Ecto neural progenitor cell (in vitro differentiated cells): ENCODE data around the gene PIGT.
A peak's percentile ranks its signal among the peaks of the same experiment; 100 is the strongest.

Source experiments
- DNase-seq: peaks from one replicate; pipeline ENCODE4 v3.0.0-alpha.2; 2018; ENCODE audit warnings: low spot score

The PIGT gene

GRCh38 chr20:45427236-45428149, 11.6 kb downstream of the PIGT start:
- no peak for DNase-seq

- no peak for DNase-seq
Measured at GRCh38 chr20:45429618-45430017, 13.7 kb downstream of the PIGT start.

- no peak for DNase-seq
Measured at GRCh38 chr20:45432294-45432693, 16.4 kb downstream of the PIGT start.

GRCh38 chr20:45433316-45433715, 17.4 kb downstream of the PIGT start:
- no peak for DNase-seq

- DNase-seq, result no peak
Measured at GRCh38 chr20:45433976-45434375, 18.0 kb downstream of the PIGT start.

GRCh38 chr20:45436732-45437485, 21.0 kb downstream of the PIGT start:
- peak; percentile 90 for DNase-seq

GRCh38 chr20:45440424-45440823, 24.5 kb downstream of the PIGT start:
- no peak for DNase-seq

- DNase-seq, result no peak
Measured at GRCh38 chr20:45440891-45441685, 25.1 kb downstream of the PIGT start.

- DNase-seq, result no peak
Measured at GRCh38 chr20:45441746-45442145, 25.8 kb downstream of the PIGT start.

- DNase-seq, result no peak
Measured at GRCh38 chr20:45444050-45444449, 28.1 kb downstream of the PIGT start.

GRCh38 chr20:45445805-45446562, 30.0 kb downstream of the PIGT start:
- DNase-seq, result peak; percentile 65

GRCh38 chr20:45448270-45448669, 32.3 kb downstream of the PIGT start:
- no peak for DNase-seq

- DNase-seq, result no peak
Measured at GRCh38 chr20:45449528-45449927, 33.6 kb downstream of the PIGT start.

- DNase-seq, result no peak
Measured at GRCh38 chr20:45450097-45450818, 34.3 kb downstream of the PIGT start.

GRCh38 chr20:45452238-45452637, 36.3 kb downstream of the PIGT start:
- DNase-seq, result no peak

GRCh38 chr20:45452772-45453691, 37.1 kb downstream of the PIGT start:
- no peak for DNase-seq

GRCh38 chr20:45456632-45457031, 40.7 kb downstream of the PIGT start:
- no peak for DNase-seq

GRCh38 chr20:45459606-45460005, 43.7 kb downstream of the PIGT start:
- DNase-seq, result no peak

- DNase-seq, result no peak
Measured at GRCh38 chr20:45461225-45461624, 45.3 kb downstream of the PIGT start.
